WTC11 (cell line): ENCODE measurements around the gene KIFC3. TPM values are rescaled to one million over a fixed set of nuclear protein-coding genes. Genes with fewer than 3 reads are reported as not detected.

Experiments
- ATAC-seq: fragments of 200-7000 bp; cut with Tn5 transposase; 2 replicates; pipeline ENCODE4 v1.10.0; 2021; ENCODE audit warnings: mild to moderate bottlenecking, moderate library complexity
- CTCF ChIA-PET: fragments of 300-600 bp; sonication (Branson Sonifier 250); formaldehyde crosslinking; loops from one replicate; lab custom pipeline; 2021; ENCODE audit warnings: antibody characterized with exemption; lab: Charles Lee
- POLR2A ChIA-PET: fragments of 350-600 bp; sonication (Branson Sonifier 250); formaldehyde crosslinking; loops from one replicate; lab custom pipeline; 2021; ENCODE audit warnings: antibody characterized with exemption; lab: Charles Lee
- DNase-seq: peaks from one replicate; pipeline ENCODE4 v3.0.0; 2021; ENCODE audit warnings: low spot score
- H3K27ac Mint-ChIP-seq: 2 replicates; pipeline ENCODE4 v1.8.0; 2021; ENCODE audit warnings: mixed read lengths
- H3K27me3 Mint-ChIP-seq: 2 replicates; pipeline ENCODE4 v1.8.0; 2021; ENCODE audit warnings: low read depth, mild to moderate bottlenecking, moderate library complexity, mixed read lengths
- H3K36me3 Mint-ChIP-seq: 2 replicates; pipeline ENCODE4 v1.8.0; 2021; ENCODE audit warnings: mixed read lengths
- H3K4me1 Mint-ChIP-seq: 2 replicates; pipeline ENCODE4 v1.8.0; 2022; ENCODE audit warnings: mixed read lengths
- H3K4me3 Mint-ChIP-seq: 2 replicates; pipeline ENCODE4 v1.8.0; 2021; ENCODE audit warnings: mild to moderate bottlenecking, moderate library complexity, mixed read lengths
- H3K9me3 Mint-ChIP-seq: 2 replicates; pipeline ENCODE4 v1.8.0; 2021; ENCODE audit warnings: mixed read lengths
- AR ChIP-seq: fragments of 250-450 bp; sonication (Bioruptor Pico); IDR thresholded peaks from 2 replicates; pipeline ENCODE4 v1.9.0; 2021; ENCODE audit warnings: mild to moderate bottlenecking
- CTCF ChIP-seq: fragments of 200-600 bp; IDR thresholded peaks from 2 replicates; pipeline ENCODE4 v1.8.0; 2022; ENCODE audit warnings: antibody characterized with exemption
- E2F5 ChIP-seq: sonication (generic); formaldehyde crosslinking; IDR thresholded peaks from 2 replicates; pipeline ENCODE4 v1.8.1; 2022; ENCODE audit warnings: mild to moderate bottlenecking, moderate library complexity, missing genetic modification reagents
- ELF4 ChIP-seq: sonication (generic); formaldehyde crosslinking; IDR thresholded peaks from 2 replicates; pipeline ENCODE4 v1.8.1; 2022; ENCODE audit warnings: low read depth, mild to moderate bottlenecking, moderate library complexity, missing genetic modification reagents
- ETV6 ChIP-seq: sonication (generic); formaldehyde crosslinking; IDR thresholded peaks from 2 replicates; pipeline ENCODE4 v1.8.1; 2022; ENCODE audit warnings: mild to moderate bottlenecking, missing genetic modification reagents
- GABPB1 ChIP-seq: sonication (generic); formaldehyde crosslinking; IDR thresholded peaks from 2 replicates; pipeline ENCODE4 v1.8.1; 2023; ENCODE audit warnings: mild to moderate bottlenecking, missing genetic modification reagents
- GTF2I ChIP-seq: fragments of 250-450 bp; sonication (Bioruptor Pico); conservative IDR thresholded peaks from 2 replicates; pipeline ENCODE4 v1.4.0; 2021; ENCODE audit warnings: mild to moderate bottlenecking
- JAZF1 ChIP-seq: fragments of 250-450 bp; sonication (Bioruptor Pico); IDR thresholded peaks from 2 replicates; pipeline ENCODE4 v1.9.0; 2021; ENCODE audit warnings: moderate library complexity, mild to moderate bottlenecking, inconsistent platforms
- JUN ChIP-seq: sonication (generic); formaldehyde crosslinking; IDR thresholded peaks from 2 replicates; pipeline ENCODE4 v1.8.0; 2023; ENCODE audit warnings: mild to moderate bottlenecking, missing genetic modification reagents
- RELA ChIP-seq: sonication (generic); formaldehyde crosslinking; IDR thresholded peaks from 2 replicates; pipeline ENCODE4 v1.8.1; 2022; ENCODE audit warnings: missing genetic modification reagents, mild to moderate bottlenecking, borderline replicate concordance
- SMAD4 ChIP-seq: sonication (generic); formaldehyde crosslinking; IDR thresholded peaks from 2 replicates; pipeline ENCODE4 v1.8.0; 2022; ENCODE audit warnings: mild to moderate bottlenecking, missing genetic modification reagents
- TEAD1 ChIP-seq: sonication (generic); formaldehyde crosslinking; IDR thresholded peaks from 2 replicates; pipeline ENCODE4 v1.8.0; 2022; ENCODE audit warnings: mild to moderate bottlenecking, missing genetic modification reagents
- ZNF138 ChIP-seq: sonication (generic); formaldehyde crosslinking; conservative IDR thresholded peaks from 2 replicates; pipeline ENCODE4 v1.8.1; 2022; ENCODE audit warnings: mild to moderate bottlenecking, moderate library complexity, missing genetic modification reagents
- ZNF317 ChIP-seq: sonication (generic); formaldehyde crosslinking; IDR thresholded peaks from 2 replicates; pipeline ENCODE4 v1.8.1; 2023; ENCODE audit warnings: low read depth, mild to moderate bottlenecking, moderate library complexity, missing genetic modification reagents, borderline replicate concordance
- ZNF396 ChIP-seq: fragments of 250-450 bp; sonication (Bioruptor Pico); IDR thresholded peaks from 2 replicates; pipeline ENCODE4 v1.8.0; 2021; ENCODE audit warnings: mild to moderate bottlenecking, moderate library complexity, borderline replicate concordance
- ZNF423 ChIP-seq: fragments of 250-450 bp; sonication (Bioruptor Pico); IDR thresholded peaks from 2 replicates; pipeline ENCODE4 v2.1.2; 2022; ENCODE audit warnings: mild to moderate bottlenecking, moderate library complexity
- total RNA-seq: library from RNA; stranded (reverse); gene quantifications from 3 replicates; pipeline ENCODE4 v1.2.3, GENCODE V29; 2021
- TF ChIP-seq, protein P1 (sequence below): sonication (generic); formaldehyde crosslinking; IDR thresholded peaks from 2 replicates; pipeline ENCODE4 v1.8.0; 2023; ENCODE audit warnings: mild to moderate bottlenecking, missing genetic modification reagents
- TF ChIP-seq, protein P2 (sequence below): sonication (generic); formaldehyde crosslinking; IDR thresholded peaks from 2 replicates; pipeline ENCODE4 v1.8.1; 2023; ENCODE audit warnings: mild to moderate bottlenecking, missing genetic modification reagents, moderate library complexity
- TF ChIP-seq, protein P3 (sequence below): fragments of 250-450 bp; sonication (Bioruptor Pico); IDR thresholded peaks from 2 replicates; pipeline ENCODE4 v1.8.0; 2021; ENCODE audit warnings: mild to moderate bottlenecking

Gene KIFC3
- total RNA-seq, 1 experiment from 2014 or later, result 11.6 TPM

- ATAC-seq, result peak; percentile 91
- CTCF ChIA-PET, result interaction anchor here (1.1 to 2.0 kb wide), 6 partner anchors 13 to 186 kb away, joined by 4 to 12 read pairs (median 6); no protein-coding TSS in a partner anchor
- no peaks in the 10 kb centered on the region for H3K36me3 Mint-ChIP-seq
- peaks cover 52% of the 10 kb centered on the region for H3K4me1 Mint-ChIP-seq
- peak; percentile 82 for DNase-seq
- TF ChIP-seq TEAD1 (CRISPR knock-in tag), result peak; percentile 66; the same call in 1 of the 2 replicates
- peak; percentile 64; the same call in 1 of the 2 replicates for TF ChIP-seq ETV6
- no peak for TF ChIP-seq RELA (CRISPR knock-in tag)
- no peak for TF ChIP-seq ZNF138 (CRISPR knock-in tag)
- TF ChIP-seq ZNF396 (CRISPR knock-in tag), result peak; percentile 53; the same call in 1 of the 2 replicates
- no peak for TF ChIP-seq GABPB1
- TF ChIP-seq ZNF423 (CRISPR knock-in tag), result peak; percentile 76
- TF ChIP-seq CTCF, result no peak
- no peak for TF ChIP-seq AR (CRISPR knock-in tag)
- no peak for TF ChIP-seq JAZF1
- TF ChIP-seq JUN, result no peak
- TF ChIP-seq, protein P1, sequence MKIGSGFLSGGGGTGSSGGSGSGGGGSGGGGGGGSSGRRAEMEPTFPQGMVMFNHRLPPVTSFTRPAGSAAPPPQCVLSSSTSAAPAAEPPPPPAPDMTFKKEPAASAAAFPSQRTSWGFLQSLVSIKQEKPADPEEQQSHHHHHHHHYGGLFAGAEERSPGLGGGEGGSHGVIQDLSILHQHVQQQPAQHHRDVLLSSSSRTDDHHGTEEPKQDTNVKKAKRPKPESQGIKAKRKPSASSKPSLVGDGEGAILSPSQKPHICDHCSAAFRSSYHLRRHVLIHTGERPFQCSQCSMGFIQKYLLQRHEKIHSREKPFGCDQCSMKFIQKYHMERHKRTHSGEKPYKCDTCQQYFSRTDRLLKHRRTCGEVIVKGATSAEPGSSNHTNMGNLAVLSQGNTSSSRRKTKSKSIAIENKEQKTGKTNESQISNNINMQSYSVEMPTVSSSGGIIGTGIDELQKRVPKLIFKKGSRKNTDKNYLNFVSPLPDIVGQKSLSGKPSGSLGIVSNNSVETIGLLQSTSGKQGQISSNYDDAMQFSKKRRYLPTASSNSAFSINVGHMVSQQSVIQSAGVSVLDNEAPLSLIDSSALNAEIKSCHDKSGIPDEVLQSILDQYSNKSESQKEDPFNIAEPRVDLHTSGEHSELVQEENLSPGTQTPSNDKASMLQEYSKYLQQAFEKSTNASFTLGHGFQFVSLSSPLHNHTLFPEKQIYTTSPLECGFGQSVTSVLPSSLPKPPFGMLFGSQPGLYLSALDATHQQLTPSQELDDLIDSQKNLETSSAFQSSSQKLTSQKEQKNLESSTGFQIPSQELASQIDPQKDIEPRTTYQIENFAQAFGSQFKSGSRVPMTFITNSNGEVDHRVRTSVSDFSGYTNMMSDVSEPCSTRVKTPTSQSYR, result peak; percentile 36; the same call in 1 of the 2 replicates
- 0 out of 2 replicates have a peak, but pooled peaks have one; percentile 4 for TF ChIP-seq GTF2I
- TF ChIP-seq, protein P2, sequence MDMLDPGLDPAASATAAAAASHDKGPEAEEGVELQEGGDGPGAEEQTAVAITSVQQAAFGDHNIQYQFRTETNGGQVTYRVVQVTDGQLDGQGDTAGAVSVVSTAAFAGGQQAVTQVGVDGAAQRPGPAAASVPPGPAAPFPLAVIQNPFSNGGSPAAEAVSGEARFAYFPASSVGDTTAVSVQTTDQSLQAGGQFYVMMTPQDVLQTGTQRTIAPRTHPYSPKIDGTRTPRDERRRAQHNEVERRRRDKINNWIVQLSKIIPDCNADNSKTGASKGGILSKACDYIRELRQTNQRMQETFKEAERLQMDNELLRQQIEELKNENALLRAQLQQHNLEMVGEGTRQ (CRISPR knock-in tag), result no peak
- TF ChIP-seq, protein P3, sequence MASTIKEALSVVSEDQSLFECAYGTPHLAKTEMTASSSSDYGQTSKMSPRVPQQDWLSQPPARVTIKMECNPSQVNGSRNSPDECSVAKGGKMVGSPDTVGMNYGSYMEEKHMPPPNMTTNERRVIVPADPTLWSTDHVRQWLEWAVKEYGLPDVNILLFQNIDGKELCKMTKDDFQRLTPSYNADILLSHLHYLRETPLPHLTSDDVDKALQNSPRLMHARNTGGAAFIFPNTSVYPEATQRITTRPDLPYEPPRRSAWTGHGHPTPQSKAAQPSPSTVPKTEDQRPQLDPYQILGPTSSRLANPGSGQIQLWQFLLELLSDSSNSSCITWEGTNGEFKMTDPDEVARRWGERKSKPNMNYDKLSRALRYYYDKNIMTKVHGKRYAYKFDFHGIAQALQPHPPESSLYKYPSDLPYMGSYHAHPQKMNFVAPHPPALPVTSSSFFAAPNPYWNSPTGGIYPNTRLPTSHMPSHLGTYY (CRISPR knock-in tag), result no peak
- no peak for TF ChIP-seq ELF4 (CRISPR knock-in tag)
- no peaks in the 10 kb centered on the region; the same call in 1 of the 2 replicates for H3K27me3 Mint-ChIP-seq
- H3K9me3 Mint-ChIP-seq, result no peaks in the 10 kb centered on the region
- peak overlapping the region; percentile 97 for H3K27ac Mint-ChIP-seq
- POLR2A ChIA-PET, result no interaction called here
- peak overlapping the region; percentile 57 for H3K4me3 Mint-ChIP-seq
Measured at GRCh38 chr16:57846078-57846697, 43.9 kb upstream of the KIFC3 start.

- ChIA-PET POLR2A (no interaction called here), CTCF (no interaction called here)
- Mint-ChIP-seq H3K4me3 (no peak overlapping the region), H3K9me3 (no peaks in the 10 kb centered on the region), H3K36me3 (no peaks in the 10 kb centered on the region), H3K4me1 (peaks cover 52% of the 10 kb centered on the region), H3K27ac (peak overlapping the region; percentile 80; the same call in 1 of the 2 replicates), H3K27me3 (no peaks in the 10 kb centered on the region; the same call in 1 of the 2 replicates)
- ATAC-seq (no peak), DNase-seq (no peak)
- no peak for TF ChIP-seq AR (CRISPR knock-in tag)
- TF ChIP-seq GABPB1, result peak; percentile 68; the same call in 1 of the 2 replicates
- TF ChIP-seq SMAD4 (CRISPR knock-in tag), result no peak
- TF ChIP-seq RELA (CRISPR knock-in tag), result no peak
- no peak for TF ChIP-seq ZNF317 (CRISPR knock-in tag)
- no peak for TF ChIP-seq E2F5 (CRISPR knock-in tag)
Measured at GRCh38 chr16:57845115-57845514, 42.8 kb upstream of the KIFC3 start.
